ENCODE measurements around the gene DNAJB2.
A peak's percentile ranks its signal among the peaks of the same experiment; 100 is the strongest.
"Not testable (repeated sequence)": the region's sequence is repeated elsewhere in the genome, so short reads cannot be mapped to it uniquely, and the experiment has no call there.

Gene DNAJB2

GRCh38 chr2:219286436-219287115 is 7.4 kb downstream of the DNAJB2 start:
- DNase-seq: no peak

- not testable (repeated sequence) for DNase-seq
Observed at GRCh38 chr2:219287116-219287440, 7.9 kb downstream of the DNAJB2 start.

GRCh38 chr2:219287580-219288265 is 8.6 kb downstream of the DNAJB2 start:
- no peak for DNase-seq

GRCh38 chr2:219289195-219289536 is 10.0 kb downstream of the DNAJB2 start:
- no peak for DNase-seq

- no peak for DNase-seq
Observed at GRCh38 chr2:219289537-219290361, 10.6 kb downstream of the DNAJB2 start.

GRCh38 chr2:219290381-219291171 is 11.4 kb downstream of the DNAJB2 start:
- no peak for DNase-seq

- no peak for DNase-seq
Observed at GRCh38 chr2:219291394-219291793, 12.2 kb downstream of the DNAJB2 start.

GRCh38 chr2:219291910-219292490 is 12.8 kb downstream of the DNAJB2 start:
- DNase-seq: no peak

GRCh38 chr2:219292616-219293015 is 13.4 kb downstream of the DNAJB2 start:
- DNase-seq: no peak

GRCh38 chr2:219293736-219294231 is 14.6 kb downstream of the DNAJB2 start:
- no peak for DNase-seq

GRCh38 chr2:219294356-219295351 is 15.5 kb downstream of the DNAJB2 start:
- peak; percentile 78 to 82 for DNase-seq

GRCh38 chr2:219296142-219296541 is 17.0 kb downstream of the DNAJB2 start:
- no peak for DNase-seq

- no peak for DNase-seq
Observed at GRCh38 chr2:219296631-219297391, 17.6 kb downstream of the DNAJB2 start.

- DNase-seq: no peak
Observed at GRCh38 chr2:219297766-219298456, 18.7 kb downstream of the DNAJB2 start.

- peak; percentile 64 to 69 for DNase-seq
Observed at GRCh38 chr2:219298759-219299371, 19.7 kb downstream of the DNAJB2 start.

GRCh38 chr2:219299372-219299760 is 20.2 kb downstream of the DNAJB2 start:
- no peak for DNase-seq

GRCh38 chr2:219300022-219300421 is 20.9 kb downstream of the DNAJB2 start:
- no peak for DNase-seq

GRCh38 chr2:219302412-219302968 is 23.3 kb downstream of the DNAJB2 start:
- no peak for DNase-seq

- DNase-seq: no peak
Observed at GRCh38 chr2:219304223-219304622, 25.1 kb downstream of the DNAJB2 start.

Measured in NCI-H2081 (cell line).